Measurements from ENCODE around the gene THBS2. TPM values are rescaled to one million over a fixed set of nuclear protein-coding genes. Genes with fewer than 3 reads are reported as not detected.

THBS2 gene
- total RNA-seq, 2 experiments from 2014 or later, result not detected

GRCh38 chr6:169236545-169236944, 17.1 kb downstream of the THBS2 start:
- no peak for DNase-seq
- intact Hi-C loops (cut with DNase I, micrococcal nuclease), result no loop called here
- ChIA-PET POLR2A (no interaction called here), CTCF (no interaction called here)
- Mint-ChIP-seq H3K4me3 (no peak overlapping the region), H3K27me3 (peaks cover 3% of the 10 kb centered on the region), H3K36me3 (ENCODE audit: low read depth) (no peaks in the 10 kb centered on the region), H3K27ac (no peak overlapping the region), H3K9me3 (ENCODE audit: low read depth) (peaks cover 16% of the 10 kb centered on the region), H3K4me1 (no peaks in the 10 kb centered on the region)
- ATAC-seq, result no peak

GRCh38 chr6:169235286-169235685, 18.4 kb downstream of the THBS2 start:
- intact Hi-C loops (cut with DNase I, micrococcal nuclease), result no loop called here
- Mint-ChIP-seq H3K27ac (no peak overlapping the region), H3K36me3 (ENCODE audit: low read depth) (no peaks in the 10 kb centered on the region), H3K4me3 (no peak overlapping the region), H3K4me1 (no peaks in the 10 kb centered on the region), H3K9me3 (ENCODE audit: low read depth) (peaks cover 16% of the 10 kb centered on the region), H3K27me3 (peaks cover 3% of the 10 kb centered on the region)
- ATAC-seq, result no peak
- POLR2A ChIA-PET, result no interaction called here
- CTCF ChIA-PET, result no interaction called here
- no peak for DNase-seq

- no peak for DNase-seq
- POLR2A ChIA-PET, result no interaction called here
- H3K36me3 Mint-ChIP-seq (ENCODE audit: low read depth), result no peaks in the 10 kb centered on the region
These were observed 19.0 kb downstream of the THBS2 start for GRCh38 chr6:169234634-169235033.

GRCh38 chr6:169233832-169234231, 19.8 kb downstream of the THBS2 start:
- Mint-ChIP-seq H3K4me3 (no peak overlapping the region), H3K36me3 (ENCODE audit: low read depth) (no peaks in the 10 kb centered on the region), H3K27ac (no peak overlapping the region), H3K4me1 (no peaks in the 10 kb centered on the region), H3K9me3 (ENCODE audit: low read depth) (peaks cover 16% of the 10 kb centered on the region), H3K27me3 (no peaks in the 10 kb centered on the region)
- DNase-seq (no peak), ATAC-seq (no peak)
- CTCF ChIA-PET, result no interaction called here
- intact Hi-C loops (cut with DNase I, micrococcal nuclease), result no loop called here
- POLR2A ChIA-PET, result no interaction called here

More at GRCh38 chr6:169234634-169235033, 19.0 kb downstream of the THBS2 start:
- Mint-ChIP-seq H3K27ac (no peak overlapping the region), H3K4me3 (no peak overlapping the region), H3K9me3 (ENCODE audit: low read depth) (peaks cover 16% of the 10 kb centered on the region), H3K4me1 (no peaks in the 10 kb centered on the region), H3K27me3 (peaks cover 3% of the 10 kb centered on the region)
- intact Hi-C loops (cut with DNase I, micrococcal nuclease), result no loop called here
- no peak for ATAC-seq
- CTCF ChIA-PET, result no interaction called here

- CTCF ChIA-PET, result no interaction called here
- intact Hi-C loops (cut with DNase I, micrococcal nuclease), result no loop called here
- POLR2A ChIA-PET, result no interaction called here
- ATAC-seq (no peak), DNase-seq (no peak)
- no peaks in the 10 kb centered on the region for H3K4me1 Mint-ChIP-seq
- H3K36me3 Mint-ChIP-seq (ENCODE audit: low read depth), result no peaks in the 10 kb centered on the region
- H3K27ac Mint-ChIP-seq, result no peak overlapping the region
- no peaks in the 10 kb centered on the region for H3K27me3 Mint-ChIP-seq
- peaks cover 16% of the 10 kb centered on the region for H3K9me3 Mint-ChIP-seq (ENCODE audit: low read depth)
- H3K4me3 Mint-ChIP-seq, result no peak overlapping the region
These were observed 20.5 kb downstream of the THBS2 start for GRCh38 chr6:169233181-169233580.

- ATAC-seq, result no peak
- H3K4me1 Mint-ChIP-seq, result no peaks in the 10 kb centered on the region
- no peaks in the 10 kb centered on the region for H3K27me3 Mint-ChIP-seq
- no peak for DNase-seq
- no peak overlapping the region for H3K27ac Mint-ChIP-seq
- no peak overlapping the region for H3K4me3 Mint-ChIP-seq
- CTCF ChIA-PET, result no interaction called here
- POLR2A ChIA-PET, result no interaction called here
- intact Hi-C loops (cut with DNase I, micrococcal nuclease), result no loop called here
- H3K36me3 Mint-ChIP-seq (ENCODE audit: low read depth), result no peaks in the 10 kb centered on the region
- peaks cover 16% of the 10 kb centered on the region for H3K9me3 Mint-ChIP-seq (ENCODE audit: low read depth)
These were observed 21.1 kb downstream of the THBS2 start for GRCh38 chr6:169232507-169232931.

GRCh38 chr6:169231790-169232506, 21.7 kb downstream of the THBS2 start:
- CTCF ChIA-PET, result no interaction called here
- H3K4me3 Mint-ChIP-seq, result no peak overlapping the region
- no peaks in the 10 kb centered on the region for H3K27me3 Mint-ChIP-seq
- no peak overlapping the region for H3K27ac Mint-ChIP-seq
- H3K9me3 Mint-ChIP-seq (ENCODE audit: low read depth), result peaks cover 16% of the 10 kb centered on the region
- no peaks in the 10 kb centered on the region for H3K4me1 Mint-ChIP-seq
- intact Hi-C loops (cut with DNase I, micrococcal nuclease), result no loop called here
- no peak for ATAC-seq
- POLR2A ChIA-PET, result no interaction called here
- no peak for DNase-seq
- no peaks in the 10 kb centered on the region for H3K36me3 Mint-ChIP-seq (ENCODE audit: low read depth)

- POLR2A ChIA-PET, result no interaction called here
- ATAC-seq (no peak), DNase-seq (no peak)
- H3K36me3 Mint-ChIP-seq (ENCODE audit: low read depth), result no peaks in the 10 kb centered on the region
- H3K27ac Mint-ChIP-seq, result no peak overlapping the region
- CTCF ChIA-PET, result no interaction called here
- peaks cover 4% of the 10 kb centered on the region for H3K27me3 Mint-ChIP-seq
- intact Hi-C loops (cut with DNase I, micrococcal nuclease), result no loop called here
- no peak overlapping the region for H3K4me3 Mint-ChIP-seq
- peaks cover 16% of the 10 kb centered on the region for H3K9me3 Mint-ChIP-seq (ENCODE audit: low read depth)
- no peaks in the 10 kb centered on the region for H3K4me1 Mint-ChIP-seq
These were observed 22.5 kb downstream of the THBS2 start for GRCh38 chr6:169230946-169231789.

- H3K27me3 Mint-ChIP-seq, result peaks cover 5% of the 10 kb centered on the region
- DNase-seq (no peak), ATAC-seq (no peak)
- intact Hi-C loops (cut with DNase I, micrococcal nuclease), result no loop called here
- peaks cover 16% of the 10 kb centered on the region for H3K9me3 Mint-ChIP-seq (ENCODE audit: low read depth)
- H3K27ac Mint-ChIP-seq, result no peak overlapping the region
- H3K4me3 Mint-ChIP-seq, result no peak overlapping the region
- no peaks in the 10 kb centered on the region for H3K36me3 Mint-ChIP-seq (ENCODE audit: low read depth)
- no peaks in the 10 kb centered on the region for H3K4me1 Mint-ChIP-seq
- POLR2A ChIA-PET, result no interaction called here
- CTCF ChIA-PET, result no interaction called here
These were observed 23.4 kb downstream of the THBS2 start for GRCh38 chr6:169230322-169230665.

GRCh38 chr6:169229615-169230321, 23.9 kb downstream of the THBS2 start:
- CTCF ChIA-PET, result no interaction called here
- no peak overlapping the region for H3K4me3 Mint-ChIP-seq
- intact Hi-C loops (cut with DNase I, micrococcal nuclease), result no loop called here

GRCh38 chr6:169227116-169227515, 26.5 kb downstream of the THBS2 start:
- Mint-ChIP-seq H3K36me3 (ENCODE audit: low read depth) (no peaks in the 10 kb centered on the region), H3K27me3 (peaks cover 5% of the 10 kb centered on the region), H3K9me3 (ENCODE audit: low read depth) (no peaks in the 10 kb centered on the region), H3K27ac (no peak overlapping the region), H3K4me1 (no peaks in the 10 kb centered on the region), H3K4me3 (no peak overlapping the region)
- CTCF ChIA-PET, result interaction anchor here (0.6 kb wide), 1 partner anchor 38 kb away, joined by 4 read pairs; no protein-coding TSS in a partner anchor
- ATAC-seq (no peak), DNase-seq (no peak)
- POLR2A ChIA-PET, result no interaction called here
- intact Hi-C loops (cut with DNase I, micrococcal nuclease), result no loop called here

More at GRCh38 chr6:169229615-169230321, 23.9 kb downstream of the THBS2 start:
- Mint-ChIP-seq H3K27me3 (peaks cover 5% of the 10 kb centered on the region), H3K4me1 (no peaks in the 10 kb centered on the region), H3K9me3 (ENCODE audit: low read depth) (peaks cover 16% of the 10 kb centered on the region), H3K36me3 (ENCODE audit: low read depth) (no peaks in the 10 kb centered on the region), H3K27ac (no peak overlapping the region)
- POLR2A ChIA-PET, result no interaction called here
- ATAC-seq, result no peak
- no peak for DNase-seq

- Mint-ChIP-seq H3K36me3 (ENCODE audit: low read depth) (no peaks in the 10 kb centered on the region), H3K27me3 (peaks cover 5% of the 10 kb centered on the region), H3K4me1 (no peaks in the 10 kb centered on the region), H3K9me3 (ENCODE audit: low read depth) (no peaks in the 10 kb centered on the region), H3K4me3 (no peak overlapping the region), H3K27ac (no peak overlapping the region)
- DNase-seq (no peak), ATAC-seq (no peak)
- CTCF ChIA-PET, result interaction anchor here (0.7 kb wide), 1 partner anchor 14 kb away, joined by 3 read pairs; no protein-coding TSS in a partner anchor
- POLR2A ChIA-PET, result no interaction called here
- intact Hi-C loops (cut with DNase I, micrococcal nuclease), result no loop called here
These were observed 27.8 kb downstream of the THBS2 start for GRCh38 chr6:169225887-169226286.
